Peyer's patch (tissue), 4 donors: ENCODE data around the gene ACBD6. TPM values are rescaled to one million over a fixed set of nuclear protein-coding genes. Genes with fewer than 3 reads are reported as not detected.

Experiments
- DNase-seq, 3 donors: peaks; one replicate each; pipeline ENCODE4 v3.0.0-alpha.2; 2017 to 2019
- H3K27ac ChIP-seq, 4 donors: fragments of 200-600 bp; sonication (generic); one replicate each; pipeline ENCODE4 v1.5.1; 2016 to 2019
- H3K27me3 ChIP-seq, 2 donors: fragments of 200-600 bp; sonication (generic); one replicate each; pipeline ENCODE4 v1.5.1; 2019
- H3K36me3 ChIP-seq, 3 donors: fragments of 200-600 bp; sonication (generic); one replicate each; pipeline ENCODE4 v1.5.1; 2016 to 2019
- H3K4me1 ChIP-seq, 4 donors: fragments of 200-600 bp; sonication (generic); one replicate each; pipeline ENCODE4 v1.5.1; 2016 to 2019
- H3K4me3 ChIP-seq, 4 donors: fragments of 200-600 bp; sonication (generic); 1 replicate in 3 of 4; 2 replicates in 1 of 4; pipeline ENCODE4 v1.5.1; 2016 to 2019; ENCODE audit warnings: mild to moderate bottlenecking in 1 of 4
- H3K9me3 ChIP-seq, 4 donors: fragments of 200-600 bp; sonication (generic); one replicate each; pipeline ENCODE4 v1.5.1; 2016 to 2019; ENCODE audit warnings: mild to moderate bottlenecking in 1 of 4
- CTCF ChIP-seq, 6 experiments: fragments of 450-650 bp in 4 of 6; fragments of 200-600 bp in 2 of 6; sonication (generic) in 1 of 6; IDR thresholded peaks; one replicate each; pipeline ENCODE4 v1.5.1; 2017 to 2019; ENCODE audit warnings: antibody characterized with exemption in 6 of 6, mild to moderate bottlenecking in 3 of 6, moderate library complexity in 1 of 6
- POLR2A ChIP-seq, 2 donors: fragments of 450-650 bp; IDR thresholded peaks; one replicate each; pipeline ENCODE4 v1.5.1; 2017; ENCODE audit warnings: antibody characterized with exemption in 2 of 2, mild to moderate bottlenecking in 2 of 2, moderate library complexity in 2 of 2
- total RNA-seq, 4 donors: library from RNA; depleted of rRNA; stranded (reverse); fragments of >200 nt; gene quantifications; one replicate each; pipeline ENCODE4 v1.1.0, GENCODE V29; 2016

Gene ACBD6
- total RNA-seq, 4 donors from 2014 or later: 32.2 to 56.1 (median 32.7) TPM

- Histone ChIP-seq H3K36me3 (no peaks in the 10 kb centered on the region), H3K27me3 (no peaks in the 10 kb centered on the region), H3K4me3 (no peak overlapping the region), H3K27ac (no peak overlapping the region), H3K9me3 (no peaks in the 10 kb centered on the region), H3K4me1 (peaks cover 0 to 18% (median 0%) of the 10 kb centered on the region in 4 donors)
- DNase-seq: peak in 1 of 3 donors; percentile 33
- no peak for TF ChIP-seq CTCF (IDR thresholded peaks at IDR 0.05)
- TF ChIP-seq POLR2A (IDR thresholded peaks at IDR 0.05): no peak
Observed at GRCh38 chr1:180266275-180267210, 235.8 kb downstream of the ACBD6 start.

- H3K27ac ChIP-seq: no peak overlapping the region
- H3K36me3 ChIP-seq: no peaks in the 10 kb centered on the region
- TF ChIP-seq POLR2A (IDR thresholded peaks at IDR 0.05): no peak
- no peak for TF ChIP-seq CTCF (IDR thresholded peaks at IDR 0.05)
- H3K27me3 ChIP-seq: no peaks in the 10 kb centered on the region
- no peak overlapping the region for H3K4me3 ChIP-seq
- no peaks in the 10 kb centered on the region for H3K9me3 ChIP-seq
- peaks cover 0 to 11% (median 0%) of the 10 kb centered on the region in 4 donors for H3K4me1 ChIP-seq
- no peak for DNase-seq
Observed at GRCh38 chr1:180265871-180266270, 236.5 kb downstream of the ACBD6 start.

GRCh38 chr1:180265201-180265600 lies 237.2 kb downstream of the ACBD6 start:
- no peaks in the 10 kb centered on the region for H3K27me3 ChIP-seq
- TF ChIP-seq POLR2A (IDR thresholded peaks at IDR 0.05) (no peak), CTCF (IDR thresholded peaks at IDR 0.05) (no peak)
- H3K36me3 ChIP-seq: no peaks in the 10 kb centered on the region

GRCh38 chr1:180264595-180264994 lies 237.8 kb downstream of the ACBD6 start:
- no peak for TF ChIP-seq POLR2A (IDR thresholded peaks at IDR 0.05)
- TF ChIP-seq CTCF (IDR thresholded peaks at IDR 0.05): no peak

More at GRCh38 chr1:180265201-180265600, 237.2 kb downstream of the ACBD6 start:
- H3K4me3 ChIP-seq: no peak overlapping the region
- no peaks in the 10 kb centered on the region for H3K9me3 ChIP-seq
- no peak overlapping the region for H3K27ac ChIP-seq
- peaks cover 0 to 10% (median 0%) of the 10 kb centered on the region in 4 donors for H3K4me1 ChIP-seq
- no peak for DNase-seq

GRCh38 chr1:180262628-180263488 lies 239.5 kb downstream of the ACBD6 start:
- TF ChIP-seq POLR2A (IDR thresholded peaks at IDR 0.05): no peak
- no peak for TF ChIP-seq CTCF (IDR thresholded peaks at IDR 0.05)
- H3K27ac ChIP-seq: no peak overlapping the region
- no peaks in the 10 kb centered on the region for H3K4me1 ChIP-seq
- H3K4me3 ChIP-seq: no peak overlapping the region
- no peak for DNase-seq
- no peaks in the 10 kb centered on the region for H3K9me3 ChIP-seq
- no peaks in the 10 kb centered on the region for H3K27me3 ChIP-seq
- no peaks in the 10 kb centered on the region for H3K36me3 ChIP-seq

More at GRCh38 chr1:180264595-180264994, 237.8 kb downstream of the ACBD6 start:
- Histone ChIP-seq H3K4me1 (peaks cover 0 to 7% (median 0%) of the 10 kb centered on the region in 4 donors), H3K4me3 (no peak overlapping the region), H3K36me3 (no peaks in the 10 kb centered on the region), H3K9me3 (no peaks in the 10 kb centered on the region), H3K27me3 (no peaks in the 10 kb centered on the region), H3K27ac (no peak overlapping the region)
- DNase-seq: no peak
